Neural progenitor cell (in vitro differentiated cells): ENCODE measurements around the gene ASB1. TPM values are rescaled to one million over a fixed set of nuclear protein-coding genes. Genes with fewer than 3 reads are reported as not detected.

Experiments
- DNase-seq: peaks from one replicate; pipeline ENCODE4 v3.0.0-alpha.2; 2016; ENCODE audit warnings: low spot score
- H2AFZ ChIP-seq: fragments of 200-600 bp; sonication (generic); replicated peaks from 2 replicates; pipeline ENCODE4 v1.6.1; 2016; ENCODE audit warnings: antibody characterized with exemption
- H3F3A ChIP-seq: fragments of 200-600 bp; sonication (generic); 2 replicates; pipeline ENCODE4 v1.6.1; 2016; ENCODE audit warnings: antibody characterized with exemption, low read depth
- H3K27ac ChIP-seq: fragments of 200-600 bp; sonication (generic); 2 replicates; pipeline ENCODE4 v1.5.1; 2016; ENCODE audit warnings: mild to moderate bottlenecking
- H3K27me3 ChIP-seq: fragments of 200-600 bp; sonication (generic); 2 replicates; pipeline ENCODE4 v1.6.1; 2016; ENCODE audit warnings: mild to moderate bottlenecking, moderate library complexity
- H3K36me3 ChIP-seq: fragments of 200-600 bp; sonication (generic); 2 replicates; pipeline ENCODE4 v1.5.1; 2016
- H3K4me1 ChIP-seq: fragments of 200-600 bp; sonication (generic); 2 replicates; pipeline ENCODE4 v1.6.1; 2016; ENCODE audit warnings: mixed run types
- H3K4me2 ChIP-seq: fragments of 200-600 bp; sonication (generic); 2 replicates; pipeline ENCODE4 v1.6.1; 2016
- H3K4me3 ChIP-seq: fragments of 200-600 bp; sonication (generic); 2 replicates; pipeline ENCODE4 v1.5.1; 2016
- H3K79me2 ChIP-seq: fragments of 200-600 bp; sonication (generic); 2 replicates; pipeline ENCODE4 v1.6.1; 2016; ENCODE audit warnings: low read depth
- H3K9ac ChIP-seq: fragments of 200-600 bp; sonication (generic); 2 replicates; pipeline ENCODE4 v1.6.1; 2016
- H3K9me3 ChIP-seq: fragments of 200-600 bp; sonication (generic); 2 replicates; pipeline ENCODE4 v1.5.1; 2016; ENCODE audit warnings: low read depth
- H4K20me1 ChIP-seq: fragments of 200-600 bp; sonication (generic); 2 replicates; pipeline ENCODE4 v1.6.1; 2016; ENCODE audit warnings: low read depth
- H3K27ac Mint-ChIP-seq: 3 replicates; pipeline ENCODE4 v1.8.0; 2021; ENCODE audit warnings: mixed read lengths
- H3K27me3 Mint-ChIP-seq: 2 replicates; pipeline ENCODE4 v1.8.0; 2022; ENCODE audit warnings: low read depth, mild to moderate bottlenecking, inconsistent platforms, moderate library complexity, mixed read lengths; ENCODE audit not compliant: insufficient read depth
- H3K36me3 Mint-ChIP-seq: 3 replicates; pipeline ENCODE4 v1.8.0; 2021; ENCODE audit warnings: mixed read lengths
- H3K4me1 Mint-ChIP-seq: 3 replicates; pipeline ENCODE4 v1.8.0; 2021; ENCODE audit warnings: mixed read lengths
- H3K4me3 Mint-ChIP-seq: 3 replicates; pipeline ENCODE4 v1.8.0; 2021; ENCODE audit warnings: mild to moderate bottlenecking, moderate library complexity, mixed read lengths
- H3K9me3 Mint-ChIP-seq: 3 replicates; pipeline ENCODE4 v1.8.0; 2020; ENCODE audit warnings: mixed read lengths
- CTCF ChIP-seq: fragments of 200-600 bp; sonication (generic); IDR thresholded peaks from 2 replicates; pipeline ENCODE4 v1.5.1; 2017; ENCODE audit warnings: antibody characterized with exemption, mild to moderate bottlenecking
- EZH2 ChIP-seq: fragments of 200-600 bp; sonication (generic); IDR thresholded peaks from 2 replicates; pipeline ENCODE4 v1.6.1; 2017; ENCODE audit warnings: antibody characterized with exemption, mild to moderate bottlenecking, moderate library complexity
- EZH2phosphoT487 ChIP-seq: fragments of 200-600 bp; sonication (generic); IDR thresholded peaks from 2 replicates; pipeline ENCODE4 v1.6.1; 2017; ENCODE audit warnings: antibody characterized with exemption
- total RNA-seq: library from RNA; depleted of rRNA; stranded (reverse); fragments of >200 nt; gene quantifications from 2 replicates; pipeline ENCODE4 v1.2.3, GENCODE V29; 2015; ENCODE audit warnings: low replicate concordance

Gene ASB1
- total RNA-seq, 1 donor from 2014 or later: 29.2 TPM

GRCh38 chr2:238465487-238466242, 38.9 kb downstream of the ASB1 start:
- no peaks in the 10 kb centered on the region for H3K9me3 ChIP-seq
- Mint-ChIP-seq H3K9me3 (peaks cover 5% of the 10 kb centered on the region), H3K27ac (peak overlapping the region; percentile 50), H3K4me3 (no peak overlapping the region), H3K36me3 (peaks cover 2% of the 10 kb centered on the region), H3K27me3 (peaks cover 3% of the 10 kb centered on the region), H3K4me1 (no peaks in the 10 kb centered on the region)
- H3K4me2 ChIP-seq: no peak overlapping the region
- no peaks in the 10 kb centered on the region for H4K20me1 ChIP-seq
- no peaks in the 10 kb centered on the region for H3K79me2 ChIP-seq
- TF ChIP-seq CTCF: no peak
- no peak for TF ChIP-seq EZH2
- no peak for TF ChIP-seq EZH2phosphoT487
- H2AFZ ChIP-seq: no peak overlapping the region
- no peak overlapping the region for H3K4me3 ChIP-seq
- H3F3A ChIP-seq: no peaks in the 10 kb centered on the region
- H3K36me3 ChIP-seq: no peaks in the 10 kb centered on the region
- no peak overlapping the region for H3K9ac ChIP-seq
- no peak for DNase-seq
- H3K4me1 ChIP-seq: no peaks in the 10 kb centered on the region
- no peaks in the 10 kb centered on the region for H3K27me3 ChIP-seq
- no peak overlapping the region for H3K27ac ChIP-seq

GRCh38 chr2:238466243-238466756, 39.6 kb downstream of the ASB1 start:
- Histone ChIP-seq H3K4me3 (no peak overlapping the region), H3K9me3 (no peaks in the 10 kb centered on the region), H4K20me1 (no peaks in the 10 kb centered on the region), H3K9ac (no peak overlapping the region), H3K4me1 (no peaks in the 10 kb centered on the region), H3K4me2 (no peak overlapping the region), H3K79me2 (no peaks in the 10 kb centered on the region), H2AFZ (no peak overlapping the region), H3K36me3 (no peaks in the 10 kb centered on the region), H3K27me3 (no peaks in the 10 kb centered on the region), H3K27ac (no peak overlapping the region), H3F3A (no peaks in the 10 kb centered on the region)
- H3K27me3 Mint-ChIP-seq: peaks cover 3% of the 10 kb centered on the region
- H3K27ac Mint-ChIP-seq: peak overlapping the region; percentile 50
- peaks cover 8% of the 10 kb centered on the region for H3K9me3 Mint-ChIP-seq
- no peaks in the 10 kb centered on the region for H3K4me1 Mint-ChIP-seq
- TF ChIP-seq CTCF: no peak
- no peak for TF ChIP-seq EZH2
- TF ChIP-seq EZH2phosphoT487: no peak
- no peak overlapping the region for H3K4me3 Mint-ChIP-seq
- peaks cover 2% of the 10 kb centered on the region for H3K36me3 Mint-ChIP-seq
- no peak for DNase-seq

GRCh38 chr2:238467062-238467461, 40.3 kb downstream of the ASB1 start:
- Mint-ChIP-seq H3K9me3 (peaks cover 11% of the 10 kb centered on the region), H3K36me3 (peaks cover 2% of the 10 kb centered on the region)

More at GRCh38 chr2:238467062-238467461, 40.3 kb downstream of the ASB1 start:
- no peaks in the 10 kb centered on the region for H3K79me2 ChIP-seq
- H3K9ac ChIP-seq: no peak overlapping the region
- no peak overlapping the region for H3K4me2 ChIP-seq
- H4K20me1 ChIP-seq: no peaks in the 10 kb centered on the region
- Mint-ChIP-seq H3K27ac (no peak overlapping the region), H3K4me1 (no peaks in the 10 kb centered on the region), H3K27me3 (peaks cover 3% of the 10 kb centered on the region), H3K4me3 (no peak overlapping the region)
- H2AFZ ChIP-seq: no peak overlapping the region
- no peak for TF ChIP-seq EZH2phosphoT487
- no peak for TF ChIP-seq CTCF
- no peak for TF ChIP-seq EZH2
- no peak for DNase-seq
- H3K36me3 ChIP-seq: no peaks in the 10 kb centered on the region
- no peak overlapping the region for H3K4me3 ChIP-seq
- H3K9me3 ChIP-seq: no peaks in the 10 kb centered on the region
- H3F3A ChIP-seq: no peaks in the 10 kb centered on the region
- no peaks in the 10 kb centered on the region for H3K4me1 ChIP-seq
- no peaks in the 10 kb centered on the region for H3K27me3 ChIP-seq
- H3K27ac ChIP-seq: no peak overlapping the region
